ENCODE results near the gene UHRF2.

DNA sequence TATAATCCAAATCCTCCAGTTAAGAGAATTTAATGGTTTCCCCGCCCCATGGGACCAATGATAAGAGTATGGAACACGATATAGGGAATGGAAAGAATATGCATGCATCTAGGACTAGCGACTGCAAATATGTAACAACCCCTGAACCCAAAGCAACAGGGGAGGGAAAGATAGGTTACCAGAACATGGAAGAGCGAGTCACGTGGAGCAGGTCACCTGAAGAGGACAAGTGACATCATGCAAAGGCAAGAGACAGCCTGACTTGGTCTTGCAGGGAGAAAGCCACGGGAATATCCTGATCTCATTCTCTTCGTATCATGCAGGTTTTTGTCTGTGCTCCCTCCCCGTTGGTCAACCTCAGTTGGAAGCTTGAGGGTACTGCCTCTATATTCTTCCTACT is 4.7 kb upstream of the UHRF2 start:
- TF ChIP-seq, protein P1, sequence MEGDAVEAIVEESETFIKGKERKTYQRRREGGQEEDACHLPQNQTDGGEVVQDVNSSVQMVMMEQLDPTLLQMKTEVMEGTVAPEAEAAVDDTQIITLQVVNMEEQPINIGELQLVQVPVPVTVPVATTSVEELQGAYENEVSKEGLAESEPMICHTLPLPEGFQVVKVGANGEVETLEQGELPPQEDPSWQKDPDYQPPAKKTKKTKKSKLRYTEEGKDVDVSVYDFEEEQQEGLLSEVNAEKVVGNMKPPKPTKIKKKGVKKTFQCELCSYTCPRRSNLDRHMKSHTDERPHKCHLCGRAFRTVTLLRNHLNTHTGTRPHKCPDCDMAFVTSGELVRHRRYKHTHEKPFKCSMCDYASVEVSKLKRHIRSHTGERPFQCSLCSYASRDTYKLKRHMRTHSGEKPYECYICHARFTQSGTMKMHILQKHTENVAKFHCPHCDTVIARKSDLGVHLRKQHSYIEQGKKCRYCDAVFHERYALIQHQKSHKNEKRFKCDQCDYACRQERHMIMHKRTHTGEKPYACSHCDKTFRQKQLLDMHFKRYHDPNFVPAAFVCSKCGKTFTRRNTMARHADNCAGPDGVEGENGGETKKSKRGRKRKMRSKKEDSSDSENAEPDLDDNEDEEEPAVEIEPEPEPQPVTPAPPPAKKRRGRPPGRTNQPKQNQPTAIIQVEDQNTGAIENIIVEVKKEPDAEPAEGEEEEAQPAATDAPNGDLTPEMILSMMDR (conservative IDR thresholded peaks at IDR 0.05; ENCODE audit: low read depth, low read length): no peak
- TF ChIP-seq EZH2 (IDR thresholded peaks at IDR 0.05; ENCODE audit: low read length, unreplicated experiment) (no peak), EZH2phosphoT487 (IDR thresholded peaks at IDR 0.05; ENCODE audit: borderline replicate concordance, low read length) (no peak)
